Measurements from ENCODE around the gene RAPGEF2. TPM values are rescaled to one million over a fixed set of nuclear protein-coding genes. Genes with fewer than 3 reads are reported as not detected.
"Not testable (repeated sequence)": the region's sequence is repeated elsewhere in the genome, so short reads cannot be mapped to it uniquely, and the experiment has no call there.

The RAPGEF2 gene
- total RNA-seq, 2 donors from 2014 or later: 13.6 to 21.3 TPM

- Mint-ChIP-seq H3K36me3 (ENCODE audit: insufficient read depth in 2 of 2) (peaks cover 3 to 4% of the 10 kb centered on the region in 2 donors), H3K27ac (no peak overlapping the region), H3K4me1 (ENCODE audit: low read depth) (no peaks in the 10 kb centered on the region), H3K9me3 (no peaks in the 10 kb centered on the region), H3K4me3 (no peak overlapping the region), H3K27me3 (ENCODE audit: low read depth) (no peaks in the 10 kb centered on the region)
- ATAC-seq (replicated peaks in 1 of 2) (no peak), DNase-seq (no peak)
Measured at GRCh38 chr4:159358226-159358625, 255.3 kb downstream of the RAPGEF2 start.

GRCh38 chr4:159360549-159360948 is 257.7 kb downstream of the RAPGEF2 start:
- Mint-ChIP-seq H3K27ac (no peak overlapping the region), H3K9me3 (no peaks in the 10 kb centered on the region), H3K27me3 (ENCODE audit: low read depth) (no peaks in the 10 kb centered on the region), H3K36me3 (ENCODE audit: insufficient read depth in 2 of 2) (peaks cover 3 to 4% of the 10 kb centered on the region in 2 donors), H3K4me1 (ENCODE audit: low read depth) (no peaks in the 10 kb centered on the region), H3K4me3 (no peak overlapping the region)
- ATAC-seq (replicated peaks in 1 of 2): no peak
- no peak for DNase-seq

- no peak for DNase-seq
- Mint-ChIP-seq H3K4me3 (no peak overlapping the region), H3K27ac (no peak overlapping the region), H3K27me3 (ENCODE audit: low read depth) (peaks cover 17% of the 10 kb centered on the region), H3K9me3 (no peaks in the 10 kb centered on the region), H3K4me1 (ENCODE audit: low read depth) (no peaks in the 10 kb centered on the region), H3K36me3 (ENCODE audit: insufficient read depth in 2 of 2) (no peaks in the 10 kb centered on the region)
- ATAC-seq (replicated peaks in 1 of 2): no peak
Measured at GRCh38 chr4:159363361-159363760, 260.5 kb downstream of the RAPGEF2 start.

GRCh38 chr4:159366966-159367780 is 264.3 kb downstream of the RAPGEF2 start:
- DNase-seq: no peak
- H3K4me1 Mint-ChIP-seq (ENCODE audit: low read depth): peaks cover 5% of the 10 kb centered on the region
- H3K9me3 Mint-ChIP-seq: no peaks in the 10 kb centered on the region
- ATAC-seq (replicated peaks in 1 of 2): no peak
- H3K36me3 Mint-ChIP-seq (ENCODE audit: insufficient read depth in 2 of 2): no peaks in the 10 kb centered on the region
- no peak overlapping the region for H3K27ac Mint-ChIP-seq
- peaks cover 17% of the 10 kb centered on the region for H3K27me3 Mint-ChIP-seq (ENCODE audit: low read depth)
- no peak overlapping the region for H3K4me3 Mint-ChIP-seq

GRCh38 chr4:159367781-159368080 is 264.9 kb downstream of the RAPGEF2 start:
- Mint-ChIP-seq H3K27ac (no peak overlapping the region), H3K4me1 (ENCODE audit: low read depth) (peaks cover 5% of the 10 kb centered on the region)

GRCh38 chr4:159368320-159368719 is 265.4 kb downstream of the RAPGEF2 start:
- peaks cover 17% of the 10 kb centered on the region for H3K27me3 Mint-ChIP-seq (ENCODE audit: low read depth)
- H3K27ac Mint-ChIP-seq: no peak overlapping the region
- no peaks in the 10 kb centered on the region for H3K9me3 Mint-ChIP-seq
- H3K4me1 Mint-ChIP-seq (ENCODE audit: low read depth): peaks cover 5% of the 10 kb centered on the region
- no peak overlapping the region for H3K4me3 Mint-ChIP-seq
- no peaks in the 10 kb centered on the region for H3K36me3 Mint-ChIP-seq (ENCODE audit: insufficient read depth in 2 of 2)
- ATAC-seq (replicated peaks in 1 of 2): no peak
- DNase-seq: no peak

More at GRCh38 chr4:159367781-159368080, 264.9 kb downstream of the RAPGEF2 start:
- Mint-ChIP-seq H3K4me3 (no peak overlapping the region), H3K36me3 (ENCODE audit: insufficient read depth in 2 of 2) (no peaks in the 10 kb centered on the region), H3K27me3 (ENCODE audit: low read depth) (peaks cover 17% of the 10 kb centered on the region), H3K9me3 (no peaks in the 10 kb centered on the region)
- no peak for DNase-seq
- no peak for ATAC-seq (replicated peaks in 1 of 2)

GRCh38 chr4:159369256-159369655 is 266.4 kb downstream of the RAPGEF2 start:
- H3K36me3 Mint-ChIP-seq (ENCODE audit: insufficient read depth in 2 of 2): no peaks in the 10 kb centered on the region
- peaks cover 17% of the 10 kb centered on the region for H3K27me3 Mint-ChIP-seq (ENCODE audit: low read depth)
- ATAC-seq (replicated peaks in 1 of 2): no peak
- no peak for DNase-seq
- H3K4me1 Mint-ChIP-seq (ENCODE audit: low read depth): peaks cover 5% of the 10 kb centered on the region
- no peaks in the 10 kb centered on the region for H3K9me3 Mint-ChIP-seq
- H3K27ac Mint-ChIP-seq: no peak overlapping the region
- H3K4me3 Mint-ChIP-seq: no peak overlapping the region

GRCh38 chr4:159370286-159370685 is 267.4 kb downstream of the RAPGEF2 start:
- DNase-seq (no peak), ATAC-seq (replicated peaks in 1 of 2) (no peak)
- H3K36me3 Mint-ChIP-seq (ENCODE audit: insufficient read depth in 2 of 2): no peaks in the 10 kb centered on the region
- no peak overlapping the region for H3K4me3 Mint-ChIP-seq
- no peaks in the 10 kb centered on the region for H3K9me3 Mint-ChIP-seq
- H3K4me1 Mint-ChIP-seq (ENCODE audit: low read depth): peaks cover 5% of the 10 kb centered on the region
- peaks cover 17% of the 10 kb centered on the region for H3K27me3 Mint-ChIP-seq (ENCODE audit: low read depth)
- no peak overlapping the region for H3K27ac Mint-ChIP-seq

GRCh38 chr4:159374749-159375530 is 272.1 kb downstream of the RAPGEF2 start:
- Mint-ChIP-seq H3K27me3 (ENCODE audit: low read depth) (no peaks in the 10 kb centered on the region), H3K27ac (no peak overlapping the region), H3K36me3 (ENCODE audit: insufficient read depth in 2 of 2) (no peaks in the 10 kb centered on the region), H3K9me3 (no peaks in the 10 kb centered on the region), H3K4me1 (ENCODE audit: low read depth) (peaks cover 5% of the 10 kb centered on the region), H3K4me3 (no peak overlapping the region)
- no peak for ATAC-seq (replicated peaks in 1 of 2)
- no peak for DNase-seq

- no peaks in the 10 kb centered on the region for H3K36me3 Mint-ChIP-seq (ENCODE audit: insufficient read depth in 2 of 2)
- H3K27ac Mint-ChIP-seq: no peak overlapping the region
- H3K4me1 Mint-ChIP-seq (ENCODE audit: low read depth): no peaks in the 10 kb centered on the region
Measured at GRCh38 chr4:159376289-159376688, 273.4 kb downstream of the RAPGEF2 start.

GRCh38 chr4:159378056-159378616 is 275.3 kb downstream of the RAPGEF2 start:
- no peak overlapping the region for H3K27ac Mint-ChIP-seq
- H3K36me3 Mint-ChIP-seq (ENCODE audit: insufficient read depth in 2 of 2): no peaks in the 10 kb centered on the region
- H3K4me1 Mint-ChIP-seq (ENCODE audit: low read depth): no peaks in the 10 kb centered on the region
- no peaks in the 10 kb centered on the region for H3K9me3 Mint-ChIP-seq
- no peak for ATAC-seq (replicated peaks in 1 of 2)
- H3K4me3 Mint-ChIP-seq: no peak overlapping the region
- DNase-seq: no peak
- H3K27me3 Mint-ChIP-seq (ENCODE audit: low read depth): no peaks in the 10 kb centered on the region

More at GRCh38 chr4:159376289-159376688, 273.4 kb downstream of the RAPGEF2 start:
- DNase-seq (no peak), ATAC-seq (replicated peaks in 1 of 2) (no peak)
- Mint-ChIP-seq H3K9me3 (no peaks in the 10 kb centered on the region), H3K4me3 (no peak overlapping the region), H3K27me3 (ENCODE audit: low read depth) (no peaks in the 10 kb centered on the region)

GRCh38 chr4:159379064-159379463 is 276.2 kb downstream of the RAPGEF2 start:
- H3K9me3 Mint-ChIP-seq; DNase-seq; H3K27ac Mint-ChIP-seq; H3K36me3 Mint-ChIP-seq (ENCODE audit: insufficient read depth in 2 of 2); H3K4me1 Mint-ChIP-seq (ENCODE audit: low read depth); H3K27me3 Mint-ChIP-seq (ENCODE audit: low read depth); H3K4me3 Mint-ChIP-seq; ATAC-seq (replicated peaks in 1 of 2): not testable (repeated sequence)

GRCh38 chr4:159379836-159380235 is 277.0 kb downstream of the RAPGEF2 start:
- H3K27me3 Mint-ChIP-seq (ENCODE audit: low read depth): no peaks in the 10 kb centered on the region
- no peak overlapping the region for H3K4me3 Mint-ChIP-seq
- ATAC-seq (replicated peaks in 1 of 2) (no peak), DNase-seq (no peak)
- no peaks in the 10 kb centered on the region for H3K4me1 Mint-ChIP-seq (ENCODE audit: low read depth)
- no peak overlapping the region for H3K27ac Mint-ChIP-seq
- no peaks in the 10 kb centered on the region for H3K9me3 Mint-ChIP-seq
- H3K36me3 Mint-ChIP-seq (ENCODE audit: insufficient read depth in 2 of 2): no peaks in the 10 kb centered on the region
